ENCODE measurements around the gene PCDHGA6. TPM values are rescaled to one million over a fixed set of nuclear protein-coding genes. Genes with fewer than 3 reads are reported as not detected.

Gene PCDHGA6
- total RNA-seq, 2 donors from 2014 or later, result 0.55 to 3.8 TPM

- DNase-seq, result no peak
- Mint-ChIP-seq H3K36me3 (ENCODE audit: low read depth) (peaks cover 57% of the 10 kb centered on the region), H3K4me1 (no peaks in the 10 kb centered on the region), H3K4me3 (no peak overlapping the region), H3K27me3 (ENCODE audit: insufficient read depth) (no peaks in the 10 kb centered on the region), H3K9me3 (peaks cover 68% of the 10 kb centered on the region), H3K27ac (no peak overlapping the region)
- WGBS, 2 experiments (ENCODE audit: insufficient coverage in 1 of 2, insufficient read length in 1 of 2), result 80 to 96% methylated on average over 4 to 5 of the region's 5 CpGs
- H3K9ac ChIP-seq (ENCODE audit: extremely low read depth, low read length, poor library complexity, severe bottlenecking), result no peak overlapping the region
- no peak overlapping the region for H3K4me3 ChIP-seq (ENCODE audit: low read length)
- H3K4me1 ChIP-seq (ENCODE audit: control insufficient read depth, insufficient read depth, low read length), result no peaks in the 10 kb centered on the region
- H3K27ac ChIP-seq (ENCODE audit: low read depth, low read length), result no peak overlapping the region
- no peaks in the 10 kb centered on the region for H3K36me3 ChIP-seq (ENCODE audit: control insufficient read depth, insufficient read depth, low read length)
- H3K9me3 ChIP-seq (ENCODE audit: control insufficient read depth, low read length), result peaks cover 66% of the 10 kb centered on the region
- H3K27me3 ChIP-seq (ENCODE audit: control insufficient read depth, insufficient read depth, low read length, poor library complexity, severe bottlenecking), result no peaks in the 10 kb centered on the region
- TF ChIP-seq CTCF (conservative IDR thresholded peaks at IDR 0.05), result no peak
These were observed 17.6 kb upstream of the PCDHGA6 start for GRCh38 chr5:141356133-141356532.

- Histone ChIP-seq H3K9me3 (ENCODE audit: control insufficient read depth, low read length) (peaks cover 65% of the 10 kb centered on the region), H3K27me3 (ENCODE audit: control insufficient read depth, insufficient read depth, low read length, poor library complexity, severe bottlenecking) (no peaks in the 10 kb centered on the region), H3K36me3 (ENCODE audit: control insufficient read depth, insufficient read depth, low read length) (no peaks in the 10 kb centered on the region), H3K27ac (ENCODE audit: low read depth, low read length) (no peak overlapping the region), H3K4me3 (ENCODE audit: low read length) (no peak overlapping the region), H3K4me1 (ENCODE audit: control insufficient read depth, insufficient read depth, low read length) (no peaks in the 10 kb centered on the region), H3K9ac (ENCODE audit: extremely low read depth, low read length, poor library complexity, severe bottlenecking) (no peak overlapping the region)
- peaks cover 69% of the 10 kb centered on the region for H3K9me3 Mint-ChIP-seq
- TF ChIP-seq CTCF (conservative IDR thresholded peaks at IDR 0.05), result no peak
- no peak overlapping the region for H3K4me3 Mint-ChIP-seq
- H3K27ac Mint-ChIP-seq, result no peak overlapping the region
- DNase-seq, result no peak
- no peaks in the 10 kb centered on the region for H3K27me3 Mint-ChIP-seq (ENCODE audit: insufficient read depth)
- 94 to 98% methylated on average over 18 to 19 of the region's 19 CpGs for WGBS, 2 experiments (ENCODE audit: insufficient coverage in 1 of 2, insufficient read length in 1 of 2)
- peaks cover 55% of the 10 kb centered on the region for H3K36me3 Mint-ChIP-seq (ENCODE audit: low read depth)
- H3K4me1 Mint-ChIP-seq, result no peaks in the 10 kb centered on the region
These were observed 16.7 kb upstream of the PCDHGA6 start for GRCh38 chr5:141356950-141357349.

DNA sequence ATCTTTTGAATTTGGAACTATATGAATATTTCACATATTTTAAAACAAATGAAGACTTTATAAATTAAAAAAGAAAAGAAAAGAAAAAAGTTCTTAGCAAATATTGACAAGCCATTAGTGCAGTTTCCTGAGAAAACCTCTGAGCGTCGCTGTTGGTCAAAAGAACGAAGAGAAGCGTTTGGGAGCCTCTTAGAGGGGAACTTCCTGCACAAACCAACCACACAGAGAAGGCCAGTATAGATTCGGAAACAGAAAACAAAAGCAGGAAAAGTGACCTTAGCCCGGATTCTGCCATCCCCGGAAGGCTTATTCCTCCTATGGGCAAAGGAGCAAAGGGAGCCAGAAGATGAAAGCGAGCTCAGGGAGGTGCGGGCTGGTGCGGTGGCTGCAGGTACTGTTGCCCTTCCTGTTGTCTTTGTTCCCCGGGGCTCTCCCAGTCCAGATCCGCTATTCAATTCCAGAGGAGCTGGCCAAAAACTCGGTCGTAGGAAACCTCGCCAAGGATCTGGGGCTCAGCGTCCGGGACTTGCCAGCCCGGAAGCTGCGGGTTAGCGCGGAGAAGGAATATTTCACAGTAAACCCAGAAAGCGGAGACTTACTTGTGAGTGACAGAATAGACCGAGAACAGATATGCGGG is 13.8 kb upstream of the PCDHGA6 start, which contains the start of gene PCDHGB2:
Gene PCDHGB2 (plus strand): TSS at position 205 of the 637 bp plus-strand sequence. CDS start 142 bp downstream, at position 347.
- Mint-ChIP-seq H3K27me3 (ENCODE audit: insufficient read depth) (no peaks in the 10 kb centered on the region), H3K9me3 (peaks cover 77% of the 10 kb centered on the region), H3K27ac (no peak within 1 kb of the TSS), H3K4me3 (no peak within 1 kb of the TSS), H3K36me3 (ENCODE audit: low read depth) (peaks cover 56% of the 10 kb centered on the region), H3K4me1 (no peaks in the 10 kb centered on the region)
- no peaks in the 10 kb centered on the region for H3K4me1 ChIP-seq (ENCODE audit: control insufficient read depth, insufficient read depth, low read length)
- peak; percentile 72 for TF ChIP-seq CTCF (conservative IDR thresholded peaks at IDR 0.05)
- no peak within 1 kb of the TSS for H3K9ac ChIP-seq (ENCODE audit: extremely low read depth, low read length, poor library complexity, severe bottlenecking)
- no peak within 1 kb of the TSS for H3K27ac ChIP-seq (ENCODE audit: low read depth, low read length)
- no peak within 1 kb of the TSS for H3K4me3 ChIP-seq (ENCODE audit: low read length)
- 88 to 90% methylated on average over 21 to 24 of the region's 24 CpGs for WGBS, 2 experiments (ENCODE audit: insufficient coverage in 1 of 2, insufficient read length in 1 of 2)
- peak; percentile 63 for DNase-seq
- peaks cover 61% of the 10 kb centered on the region for H3K9me3 ChIP-seq (ENCODE audit: control insufficient read depth, low read length)
- no peaks in the 10 kb centered on the region for H3K27me3 ChIP-seq (ENCODE audit: control insufficient read depth, insufficient read depth, low read length, poor library complexity, severe bottlenecking)
- H3K36me3 ChIP-seq (ENCODE audit: control insufficient read depth, insufficient read depth, low read length), result no peaks in the 10 kb centered on the region
